HCT116 (cell line): ENCODE results near the gene GALNT2. TPM values are rescaled to one million over a fixed set of nuclear protein-coding genes. Genes with fewer than 3 reads are reported as not detected.

ENCODE experiments used
- ATAC-seq: fragments of 200-7000 bp; cut with Tn5 transposase; 2 replicates; pipeline ENCODE4 v1.9.1; 2020; ENCODE audit warnings: mild to moderate bottlenecking, moderate library complexity
- BruUV-seq: library from RNA; stranded (reverse); fragments of 400-500 nt; replicated peaks from 2 replicates; lab custom pipeline; 2021; lab: Mats Ljungman, UMichigan
- CTCF ChIA-PET: fragments of 300-600 bp; sonication (Branson Sonifier 250); formaldehyde crosslinking; loops from one replicate; lab custom pipeline; 2021; ENCODE audit warnings: antibody characterized with exemption; lab: Charles Lee
- POLR2A ChIA-PET: fragments of 300-600, 350-600 bp; sonication (Branson Sonifier 250); formaldehyde crosslinking; loops from one replicate; lab custom pipeline; 2021; ENCODE audit warnings: antibody characterized with exemption; lab: Charles Lee
- RAD21 ChIA-PET, 2 experiments: fragments of 300-600 bp; sonication (Branson Sonifier 250); formaldehyde crosslinking; loops; one replicate each; lab custom pipeline; 2023; ENCODE audit warnings: low total read pairs in 2 of 2; ENCODE audit not compliant: uncharacterized antibody in 2 of 2, unreplicated experiment in 2 of 2, low non-redundant PET in 1 of 2; lab: Charles Lee
- DNase-seq: peaks from one replicate; pipeline ENCODE4 v3.0.0-alpha.2; 2010; ENCODE audit warnings: low read depth, low spot score
- H2AFZ ChIP-seq: fragments of 200-600 bp; shearing (Covaris generic), sonication (generic); 2 replicates; pipeline ENCODE4 v1.6.1; 2017; ENCODE audit warnings: low read depth, mixed run types, mixed read lengths, antibody characterized with exemption, low read length; ENCODE audit not compliant: poor library complexity, severe bottlenecking
- H3K27ac ChIP-seq: 2 replicates; pipeline ENCODE4 v1.5.1; 2012; ENCODE audit warnings: low read depth, low read length
- H3K27me3 ChIP-seq: fragments of 200-600 bp; sonication (generic); 2 replicates; pipeline ENCODE4 v1.6.1; 2016; ENCODE audit warnings: mixed run types, low read length, mixed read lengths; ENCODE audit not compliant: insufficient read depth
- H3K36me3 ChIP-seq, 2 experiments: fragments of 200-500 bp in 1 of 2; fragments of 200-600 bp in 1 of 2; sonication (Bioruptor generic) in 1 of 2; sonication (generic) in 1 of 2; 2 replicates each; pipeline versions ENCODE4 v1.5.1 to v1.6.1; 2014 to 2016; ENCODE audit warnings: low read length in 2 of 2, inconsistent platforms in 1 of 2, mixed read lengths in 1 of 2, mixed run types in 1 of 2; ENCODE audit not compliant: insufficient read depth in 2 of 2, control insufficient read depth in 1 of 2
- H3K4me1 ChIP-seq, 2 experiments: fragments of 200-600 bp in 1 of 2; sonication (generic) in 1 of 2; 2 replicates each; pipeline versions ENCODE4 v1.5.1 to v1.6.1; 2012 to 2017; ENCODE audit warnings: low read length in 2 of 2, inconsistent platforms in 1 of 2, mild to moderate bottlenecking in 1 of 2, mixed read lengths in 1 of 2, mixed run types in 1 of 2, moderate library complexity in 1 of 2; ENCODE audit not compliant: insufficient read depth in 2 of 2, control insufficient read depth in 1 of 2
- H3K4me2 ChIP-seq: fragments of 200-600 bp; sonication (generic); 2 replicates; pipeline ENCODE4 v1.6.1; 2017; ENCODE audit warnings: mixed run types, low read length, mixed read lengths
- H3K4me3 ChIP-seq, 2 experiments: fragments of 200-600 bp in 1 of 2; sonication (generic) in 1 of 2; replicated peaks in 1 of 2; 2 replicates each; pipeline ENCODE4 v1.5.1; 2011 to 2016; ENCODE audit warnings: low read length in 2 of 2, control low read depth in 1 of 2, low read depth in 1 of 2, mild to moderate bottlenecking in 1 of 2, mixed read lengths in 1 of 2, mixed run types in 1 of 2
- H3K79me2 ChIP-seq: fragments of 200-600 bp; sonication (generic); 2 replicates; pipeline ENCODE4 v1.6.1; 2017; ENCODE audit warnings: mild to moderate bottlenecking, mixed run types, low read length, moderate library complexity, mixed read lengths; ENCODE audit not compliant: insufficient read depth
- H3K9ac ChIP-seq: fragments of 200-600 bp; sonication (generic); 2 replicates; pipeline ENCODE4 v1.6.1; 2016; ENCODE audit warnings: low read length, mixed read lengths
- H3K9me2 ChIP-seq: fragments of 200-600 bp; sonication (generic), shearing (Covaris generic); 2 replicates; pipeline ENCODE4 v1.6.1; 2017; ENCODE audit warnings: mixed run types, mild to moderate bottlenecking, moderate library complexity; ENCODE audit not compliant: insufficient read depth
- H3K9me3 ChIP-seq, 2 experiments: fragments of 200-500 bp in 1 of 2; fragments of 200-600 bp in 1 of 2; sonication (Bioruptor generic) in 1 of 2; sonication (generic) in 1 of 2; 2 replicates each; pipeline ENCODE4 v1.6.1; 2014 to 2017; ENCODE audit warnings: low read length in 2 of 2, mixed read lengths in 2 of 2, inconsistent platforms in 1 of 2, low read depth in 1 of 2, mild to moderate bottlenecking in 1 of 2, mixed run types in 1 of 2, moderate library complexity in 1 of 2; ENCODE audit not compliant: control insufficient read depth in 1 of 2, insufficient read depth in 1 of 2
- H4K20me1 ChIP-seq: fragments of 200-600 bp; sonication (generic), shearing (Covaris generic); 2 replicates; pipeline ENCODE4 v1.6.1; 2017; ENCODE audit warnings: mixed run types, mild to moderate bottlenecking, moderate library complexity; ENCODE audit not compliant: insufficient read depth
- CBX3 ChIP-seq: IDR thresholded peaks from 2 replicates; pipeline ENCODE4 v1.6.1; 2012; ENCODE audit warnings: low read depth
- EGR1 ChIP-seq: IDR thresholded peaks from 2 replicates; pipeline ENCODE4 v1.6.1; 2012; ENCODE audit warnings: low read depth
- EZH2 ChIP-seq: fragments of 200-600 bp; sonication (generic); IDR thresholded peaks from 2 replicates; pipeline ENCODE4 v1.6.1; 2017; ENCODE audit warnings: antibody characterized with exemption, mixed run types
- EZH2phosphoT487 ChIP-seq: fragments of 200-600 bp; IDR thresholded peaks from 2 replicates; pipeline ENCODE4 v1.6.1; 2018; ENCODE audit warnings: antibody characterized with exemption, borderline replicate concordance
- FOSL1 ChIP-seq: IDR thresholded peaks from 2 replicates; pipeline ENCODE4 v1.6.1; 2012; ENCODE audit warnings: low read depth
- JUND ChIP-seq: IDR thresholded peaks from 2 replicates; pipeline ENCODE4 v1.6.1; 2012
- POLR2A ChIP-seq: IDR thresholded peaks from 2 replicates; pipeline ENCODE4 v1.7.0; 2011; ENCODE audit warnings: borderline replicate concordance; ENCODE audit not compliant: insufficient read depth, insufficient read length; ENCODE audit errors: extremely low read depth
- POLR2AphosphoS5 ChIP-seq: IDR thresholded peaks from 2 replicates; pipeline ENCODE4 v1.6.1; 2011; ENCODE audit warnings: mild to moderate bottlenecking, low read depth, low read length, moderate library complexity
- RAD21 ChIP-seq: IDR thresholded peaks from 2 replicates; pipeline ENCODE4 v1.6.1; 2012; ENCODE audit warnings: low read depth, mild to moderate bottlenecking
- SIN3A ChIP-seq: IDR thresholded peaks from 2 replicates; pipeline ENCODE4 v1.6.1; 2012; ENCODE audit warnings: low read depth
- SP1 ChIP-seq: IDR thresholded peaks from 2 replicates; pipeline ENCODE4 v1.6.1; 2012; ENCODE audit warnings: low read depth
- SRF ChIP-seq: IDR thresholded peaks from 2 replicates; pipeline ENCODE4 v1.6.1; 2012; ENCODE audit warnings: low read depth
- YY1 ChIP-seq: IDR thresholded peaks from 2 replicates; pipeline ENCODE4 v1.6.1; 2011; ENCODE audit warnings: low read length, low read depth, moderate library complexity, mild to moderate bottlenecking; ENCODE audit not compliant: insufficient replicate concordance; ENCODE audit errors: extremely low read depth
- ZFX ChIP-seq: fragments of 450-650 bp; IDR thresholded peaks from 2 replicates; pipeline ENCODE4 v1.6.1; 2017
- ZNF274 ChIP-seq: fragments of 200-500 bp; sonication (Bioruptor generic); IDR thresholded peaks from 2 replicates; pipeline ENCODE4 v1.6.1; 2014; ENCODE audit warnings: mild to moderate bottlenecking, low read depth, low read length, inconsistent platforms
- intact Hi-C: fragments of 100-400 bp; cut with micrococcal nuclease; formaldehyde crosslinking; loops from 2 replicates; pipeline ENCODE4 v1.10.0; 2022
- total RNA-seq: library from RNA; stranded (reverse); gene quantifications from one replicate; pipeline ENCODE4 v1.2.1, GENCODE V29; 2021; ENCODE audit not compliant: unreplicated experiment
- TF ChIP-seq, protein P1 (sequence below): IDR thresholded peaks from 2 replicates; pipeline ENCODE4 v1.6.1; 2012
- TF ChIP-seq, protein P2 (sequence below): IDR thresholded peaks from 2 replicates; pipeline ENCODE4 v1.6.1; 2011; ENCODE audit warnings: mild to moderate bottlenecking, low read length, moderate library complexity; ENCODE audit not compliant: insufficient replicate concordance; ENCODE audit errors: extremely low read depth
- TF ChIP-seq, protein P3 (sequence below): IDR thresholded peaks from 2 replicates; pipeline ENCODE4 v1.6.1; 2012

Gene GALNT2
- total RNA-seq, 1 experiment from 2014 or later, result 40.8 TPM

DNA sequence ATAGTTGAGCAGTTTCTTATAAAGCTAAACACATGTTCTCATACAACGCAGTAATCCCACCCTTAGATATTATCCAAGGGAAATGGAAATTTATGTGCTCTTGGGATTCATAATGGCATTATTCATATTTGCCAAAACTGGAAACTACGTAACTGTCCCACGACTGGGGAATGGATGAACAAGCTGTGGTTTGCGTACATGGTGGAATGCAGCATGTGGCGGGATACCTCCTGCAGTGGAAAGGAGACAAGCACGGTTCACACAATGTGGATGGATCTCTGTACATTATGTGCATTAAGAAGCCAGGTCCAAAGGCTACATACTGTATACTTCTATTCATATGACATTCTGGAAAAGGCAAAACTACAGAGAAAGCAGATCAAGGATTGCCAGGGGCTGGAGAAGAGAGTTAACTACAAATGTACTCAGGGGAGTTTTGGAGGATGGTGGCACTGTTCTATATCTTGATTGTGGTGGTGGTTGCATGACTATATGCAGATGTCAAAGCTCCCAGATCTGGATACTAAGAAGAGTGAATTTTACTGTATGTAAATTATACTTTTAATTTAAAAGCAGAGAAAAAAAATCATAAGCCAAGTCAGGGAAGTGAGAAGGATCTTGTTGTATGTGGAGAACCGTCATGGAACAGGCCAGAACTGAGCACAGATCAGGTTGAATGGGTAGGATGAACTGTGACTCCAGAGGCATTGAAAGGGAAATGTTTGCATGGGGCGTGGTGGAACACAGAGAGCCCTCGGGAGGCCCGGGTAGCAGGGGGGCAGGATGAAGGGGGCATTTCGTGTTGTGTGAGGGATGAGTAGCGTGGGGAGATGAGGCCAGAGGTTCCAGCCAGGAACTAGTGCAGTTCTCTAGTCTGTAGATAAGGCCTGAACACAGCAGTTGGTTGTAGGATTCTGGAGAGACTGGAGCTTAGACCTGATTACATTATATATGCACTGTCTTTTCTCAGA is 90.7 kb downstream of the GALNT2 start:
- Histone ChIP-seq H3K4me1 (no peaks in the 10 kb centered on the region), H3K36me3 (no peaks in the 10 kb centered on the region)
- TF ChIP-seq, protein P1, sequence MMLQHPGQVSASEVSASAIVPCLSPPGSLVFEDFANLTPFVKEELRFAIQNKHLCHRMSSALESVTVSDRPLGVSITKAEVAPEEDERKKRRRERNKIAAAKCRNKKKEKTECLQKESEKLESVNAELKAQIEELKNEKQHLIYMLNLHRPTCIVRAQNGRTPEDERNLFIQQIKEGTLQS, result no peak
- TF ChIP-seq FOSL1, result no peak
- no peak for TF ChIP-seq EZH2phosphoT487
- no peak for TF ChIP-seq POLR2A
- TF ChIP-seq CBX3, result no peak
- no peak for TF ChIP-seq ZNF274
- TF ChIP-seq EGR1, result no peak
- TF ChIP-seq RAD21, result no peak
- TF ChIP-seq SP1, result no peak
- no peak for TF ChIP-seq EZH2
- TF ChIP-seq POLR2AphosphoS5, result no peak
- no peak for TF ChIP-seq SRF
- TF ChIP-seq, protein P2, sequence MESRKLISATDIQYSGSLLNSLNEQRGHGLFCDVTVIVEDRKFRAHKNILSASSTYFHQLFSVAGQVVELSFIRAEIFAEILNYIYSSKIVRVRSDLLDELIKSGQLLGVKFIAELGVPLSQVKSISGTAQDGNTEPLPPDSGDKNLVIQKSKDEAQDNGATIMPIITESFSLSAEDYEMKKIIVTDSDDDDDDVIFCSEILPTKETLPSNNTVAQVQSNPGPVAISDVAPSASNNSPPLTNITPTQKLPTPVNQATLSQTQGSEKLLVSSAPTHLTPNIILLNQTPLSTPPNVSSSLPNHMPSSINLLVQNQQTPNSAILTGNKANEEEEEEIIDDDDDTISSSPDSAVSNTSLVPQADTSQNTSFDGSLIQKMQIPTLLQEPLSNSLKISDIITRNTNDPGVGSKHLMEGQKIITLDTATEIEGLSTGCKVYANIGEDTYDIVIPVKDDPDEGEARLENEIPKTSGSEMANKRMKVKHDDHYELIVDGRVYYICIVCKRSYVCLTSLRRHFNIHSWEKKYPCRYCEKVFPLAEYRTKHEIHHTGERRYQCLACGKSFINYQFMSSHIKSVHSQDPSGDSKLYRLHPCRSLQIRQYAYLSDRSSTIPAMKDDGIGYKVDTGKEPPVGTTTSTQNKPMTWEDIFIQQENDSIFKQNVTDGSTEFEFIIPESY, result no peak
- no peak for TF ChIP-seq SIN3A
- TF ChIP-seq, protein P3, sequence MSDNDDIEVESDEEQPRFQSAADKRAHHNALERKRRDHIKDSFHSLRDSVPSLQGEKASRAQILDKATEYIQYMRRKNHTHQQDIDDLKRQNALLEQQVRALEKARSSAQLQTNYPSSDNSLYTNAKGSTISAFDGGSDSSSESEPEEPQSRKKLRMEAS, result no peak
- TF ChIP-seq YY1, result no peak
- no peak for TF ChIP-seq ZFX
- no peak for TF ChIP-seq JUND
- TF ChIP-seq, all 23 proteins: peak for 0
- Histone ChIP-seq H3K4me2 (no peak overlapping the region), H3K27ac (no peak overlapping the region), H3K9me3 (no peaks in the 10 kb centered on the region), H2AFZ (no peak overlapping the region), H4K20me1 (no peaks in the 10 kb centered on the region), H3K9me2 (no peaks in the 10 kb centered on the region), H3K9ac (no peak overlapping the region), H3K4me3 (no peak overlapping the region), H3K27me3 (no peaks in the 10 kb centered on the region), H3K79me2 (no peaks in the 10 kb centered on the region)
- ChIA-PET RAD21 (no interaction called here), CTCF (no interaction called here), POLR2A (no interaction called here)
- intact Hi-C loops, result no loop called here
- no TSS peak for BruUV-seq
- ATAC-seq (no peak), DNase-seq (no peak)
